A549 (cell line): Measurements from ENCODE around the gene NYAP2. TPM values are rescaled to one million over a fixed set of nuclear protein-coding genes. Genes with fewer than 3 reads are reported as not detected.

Experiments
- ATAC-seq, 2 experiments: fragments of 200-7000 bp in 1 of 2; fragments of >200 bp in 1 of 2; cut with Nextera tagmentation in 1 of 2; cut with Tn5 transposase in 1 of 2; 3 replicates each; pipeline versions ENCODE4 v1.8.0 to v1.9.1; 2018 to 2020; ENCODE audit warnings: mild to moderate bottlenecking in 1 of 2, moderate library complexity in 1 of 2
- CTCF ChIA-PET: fragments of 300-600 bp; sonication (Branson Sonifier 250); formaldehyde crosslinking; extraction: SDS; loops from one replicate; lab custom pipeline; 2021; ENCODE audit warnings: antibody characterized with exemption, inconsistent platforms; lab: Yijun Ruan, JAX
- POLR2A ChIA-PET: fragments of 350-600 bp; formaldehyde crosslinking; extraction: SDS; loops from one replicate; lab custom pipeline; 2021; ENCODE audit warnings: antibody characterized with exemption, inconsistent platforms; lab: Yijun Ruan, JAX
- DNase-seq, 2 experiments: peaks; one replicate each; pipeline versions ENCODE4 v3.0.0 to v3.0.0-alpha.2; 2011 to 2016; ENCODE audit warnings: low read depth in 1 of 2, low spot score in 1 of 2
- FAIRE-seq: peaks from 2 replicates; lab custom pipeline; 2011; peaks lifted over from hg19 to GRCh38; lab: Jason Lieb, UNC
- H3K27ac ChIP-seq, 2 experiments: fragments of >200 bp; sonication (Bioruptor Twin); formaldehyde crosslinking; 3 replicates each; pipeline ENCODE4 v1.5.1; 2016 to 2017
- H3K4me1 ChIP-seq: fragments of >200 bp; sonication (Bioruptor Twin); formaldehyde crosslinking; 3 replicates; pipeline ENCODE4 v1.6.1; 2016
- H3K4me2 ChIP-seq: fragments of >200 bp; sonication (Bioruptor Twin); formaldehyde crosslinking; 3 replicates; pipeline ENCODE4 v1.6.1; 2016
- H3K4me3 ChIP-seq: fragments of >200 bp; sonication (Bioruptor Twin); formaldehyde crosslinking; 3 replicates; pipeline ENCODE4 v1.5.1; 2016
- H3K9me3 ChIP-seq: fragments of >200 bp; sonication (Bioruptor Twin); formaldehyde crosslinking; 3 replicates; pipeline ENCODE4 v1.6.1; 2016
- CHD2 ChIP-seq: fragments of 150-350 bp; IDR thresholded peaks from 2 replicates; pipeline ENCODE4 v1.6.1; 2014; ENCODE audit warnings: low read length; ENCODE audit not compliant: partially characterized antibody
- EHMT2 ChIP-seq: fragments of 200-600 bp; sonication (generic); IDR thresholded peaks from 2 replicates; pipeline ENCODE4 v1.6.1; 2016; ENCODE audit warnings: antibody characterized with exemption, low read depth, mild to moderate bottlenecking, moderate library complexity
- EP300 ChIP-seq, 2 experiments: fragments of >200 bp; sonication (Bioruptor Twin); formaldehyde crosslinking; IDR thresholded peaks; 2 replicates in 1 of 2; 3 replicates in 1 of 2; pipeline ENCODE4 v1.6.1; 2016 to 2017
- FOSL2 ChIP-seq, 2 experiments: fragments of 450-650 bp in 1 of 2; fragments of >200 bp in 1 of 2; sonication (Bioruptor Twin) in 1 of 2; formaldehyde crosslinking; IDR thresholded peaks; 2 replicates each; pipeline versions ENCODE4 v1.5.0 to v1.6.1; 2016 to 2020; ENCODE audit warnings: mild to moderate bottlenecking in 1 of 2, moderate library complexity in 1 of 2
- FOXS1 ChIP-seq: fragments of 250-450 bp; sonication (Bioruptor Pico); IDR thresholded peaks from 2 replicates; pipeline ENCODE4 v1.5.0; 2020; ENCODE audit warnings: mild to moderate bottlenecking, moderate library complexity
- HOXB13 ChIP-seq: fragments of 250-450 bp; sonication (Bioruptor Pico); IDR thresholded peaks from 2 replicates; pipeline ENCODE4 v1.5.0; 2020; ENCODE audit warnings: low read depth, mild to moderate bottlenecking, moderate library complexity
- KDM1A ChIP-seq: fragments of 200-600 bp; sonication (generic); IDR thresholded peaks from 2 replicates; pipeline ENCODE4 v1.6.1; 2016; ENCODE audit warnings: low read depth, mild to moderate bottlenecking
- MYC ChIP-seq: IDR thresholded peaks from 2 replicates; pipeline ENCODE4 v1.6.1; 2012; ENCODE audit warnings: mild to moderate bottlenecking, inconsistent platforms, low read length, improper control_type of control experiment, borderline replicate concordance
- POLR2AphosphoS2 ChIP-seq: conservative IDR thresholded peaks from 2 replicates; pipeline ENCODE4 v1.6.1; 2012; ENCODE audit warnings: low read length, improper control_type of control experiment, inconsistent platforms
- SMC3 ChIP-seq: fragments of >200 bp; sonication (Bioruptor Twin); formaldehyde crosslinking; IDR thresholded peaks from 3 replicates; pipeline ENCODE4 v1.6.1; 2018; ENCODE audit warnings: inconsistent platforms
- ZFP36 ChIP-seq: fragments of 450-650 bp; IDR thresholded peaks from 2 replicates; pipeline ENCODE4 v1.6.1; 2014; ENCODE audit warnings: borderline replicate concordance; ENCODE audit not compliant: partially characterized antibody
- ZSCAN20 ChIP-seq: fragments of 250-450 bp; sonication (Bioruptor Pico); IDR thresholded peaks from 2 replicates; pipeline ENCODE4 v1.8.0; 2022; ENCODE audit warnings: mild to moderate bottlenecking, moderate library complexity
- WGBS: methylation state at CpG from one replicate; pipeline ENCODE4 v1.1.6; 2017; ENCODE audit errors: missing lambda C conversion rate; 5-methylcytosine and 5-hydroxymethylcytosine counted together
- polyA plus RNA-seq, 4 experiments: library from polyadenylated mRNA; depleted of rRNA in 3 of 4; stranded (reverse); fragments of >200 nt; fragmentation: RNase III in 1 of 4; extraction: RNeasy Plus Mini Kit Qiagen cat#74134 plus additional on column Dnase treatment in 1 of 4; gene quantifications; 2 replicates in 3 of 4; 3 replicates in 1 of 4; pipeline ENCODE4 v1.2.3, GENCODE V29; 2011 to 2017
- TF ChIP-seq, protein P1 (sequence below): fragments of >200 bp; sonication (Bioruptor Twin); formaldehyde crosslinking; IDR thresholded peaks from 2 replicates; pipeline ENCODE4 v1.6.1; 2016
- TF ChIP-seq, protein P2 (sequence below): IDR thresholded peaks from 2 replicates; pipeline ENCODE4 v1.6.1; 2012
- TF ChIP-seq, protein P3 (sequence below): IDR thresholded peaks from 2 replicates; pipeline ENCODE4 v1.6.1; 2012
- TF ChIP-seq, protein P4 (sequence below): fragments of 250-450 bp; sonication (Bioruptor Pico); IDR thresholded peaks from 2 replicates; pipeline ENCODE4 v1.5.0; 2021; ENCODE audit warnings: mild to moderate bottlenecking, moderate library complexity, borderline replicate concordance
- TF ChIP-seq, protein P5 (sequence below): fragments of 250-450 bp; sonication (Bioruptor Pico); IDR thresholded peaks from 2 replicates; pipeline ENCODE4 v1.5.0; 2020; ENCODE audit warnings: low read depth, mild to moderate bottlenecking, moderate library complexity

Gene NYAP2
- polyA plus RNA-seq, 2 of the 4 experiments (the other 2 are of a cell fraction), result 0.01 TPM; not detected in 1

DNA sequence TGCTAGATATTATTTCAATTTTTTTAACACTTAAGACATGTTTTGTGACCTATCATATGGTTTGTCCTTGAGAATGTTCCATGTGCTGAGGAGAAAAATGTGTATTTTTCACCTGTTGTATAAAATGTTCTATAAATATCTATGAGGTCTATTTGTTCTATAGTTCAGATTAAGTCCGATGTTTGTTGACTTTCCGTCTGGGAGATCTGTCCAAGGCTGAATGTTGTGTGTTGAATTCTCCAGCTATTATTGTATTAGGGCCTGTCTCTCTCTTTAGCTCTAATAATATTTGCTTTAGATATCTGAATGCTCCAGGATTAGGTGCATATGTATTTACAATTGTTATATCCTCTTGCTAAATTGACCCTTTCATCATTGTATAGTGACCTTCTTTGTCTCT is 144.1 kb downstream of the NYAP2 start:
- DNase-seq (no peak), ATAC-seq (no peak), FAIRE-seq (no peak)
- Histone ChIP-seq H3K4me2 (no peak overlapping the region), H3K4me3 (no peak overlapping the region), H3K27ac (no peak overlapping the region), H3K4me1 (no peaks in the 10 kb centered on the region), H3K9me3 (peaks cover 6% of the 10 kb centered on the region; the same call in 1 of the 3 replicates)
- ChIA-PET POLR2A (no interaction called here), CTCF (no interaction called here)
- WGBS, result 28% methylated on average over 2 of the region's 2 CpGs
- TF ChIP-seq, protein P1, sequence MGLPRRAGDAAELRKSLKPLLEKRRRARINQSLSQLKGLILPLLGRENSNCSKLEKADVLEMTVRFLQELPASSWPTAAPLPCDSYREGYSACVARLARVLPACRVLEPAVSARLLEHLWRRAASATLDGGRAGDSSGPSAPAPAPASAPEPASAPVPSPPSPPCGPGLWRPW, result no peak
- no peak for TF ChIP-seq KDM1A
- TF ChIP-seq HOXB13 (CRISPR knock-in tag), result no peak
- TF ChIP-seq SMC3, result no peak
- TF ChIP-seq, protein P2, sequence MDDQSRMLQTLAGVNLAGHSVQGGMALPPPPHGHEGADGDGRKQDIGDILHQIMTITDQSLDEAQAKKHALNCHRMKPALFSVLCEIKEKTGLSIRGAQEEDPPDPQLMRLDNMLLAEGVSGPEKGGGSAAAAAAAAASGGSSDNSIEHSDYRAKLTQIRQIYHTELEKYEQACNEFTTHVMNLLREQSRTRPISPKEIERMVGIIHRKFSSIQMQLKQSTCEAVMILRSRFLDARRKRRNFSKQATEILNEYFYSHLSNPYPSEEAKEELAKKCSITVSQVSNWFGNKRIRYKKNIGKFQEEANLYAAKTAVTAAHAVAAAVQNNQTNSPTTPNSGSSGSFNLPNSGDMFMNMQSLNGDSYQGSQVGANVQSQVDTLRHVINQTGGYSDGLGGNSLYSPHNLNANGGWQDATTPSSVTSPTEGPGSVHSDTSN, result no peak
- no peak for TF ChIP-seq EHMT2
- TF ChIP-seq CHD2, result no peak
- TF ChIP-seq FOXS1 (CRISPR knock-in tag), result no peak
- TF ChIP-seq POLR2AphosphoS2, result no peak
- TF ChIP-seq, protein P3, sequence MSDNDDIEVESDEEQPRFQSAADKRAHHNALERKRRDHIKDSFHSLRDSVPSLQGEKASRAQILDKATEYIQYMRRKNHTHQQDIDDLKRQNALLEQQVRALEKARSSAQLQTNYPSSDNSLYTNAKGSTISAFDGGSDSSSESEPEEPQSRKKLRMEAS, result no peak
- TF ChIP-seq EP300 (IDR thresholded peaks at IDR 0.05), result no peak
- TF ChIP-seq ZFP36, result no peak
- TF ChIP-seq, protein P4, sequence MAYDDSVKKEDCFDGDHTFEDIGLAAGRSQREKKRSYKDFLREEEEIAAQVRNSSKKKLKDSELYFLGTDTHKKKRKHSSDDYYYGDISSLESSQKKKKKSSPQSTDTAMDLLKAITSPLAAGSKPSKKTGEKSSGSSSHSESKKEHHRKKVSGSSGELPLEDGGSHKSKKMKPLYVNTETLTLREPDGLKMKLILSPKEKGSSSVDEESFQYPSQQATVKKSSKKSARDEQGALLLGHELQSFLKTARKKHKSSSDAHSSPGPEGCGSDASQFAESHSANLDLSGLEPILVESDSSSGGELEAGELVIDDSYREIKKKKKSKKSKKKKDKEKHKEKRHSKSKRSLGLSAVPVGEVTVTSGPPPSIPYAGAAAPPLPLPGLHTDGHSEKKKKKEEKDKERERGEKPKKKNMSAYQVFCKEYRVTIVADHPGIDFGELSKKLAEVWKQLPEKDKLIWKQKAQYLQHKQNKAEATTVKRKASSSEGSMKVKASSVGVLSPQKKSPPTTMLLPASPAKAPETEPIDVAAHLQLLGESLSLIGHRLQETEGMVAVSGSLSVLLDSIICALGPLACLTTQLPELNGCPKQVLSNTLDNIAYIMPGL (CRISPR knock-in tag), result no peak
- TF ChIP-seq ZSCAN20 (CRISPR knock-in tag), result no peak
- TF ChIP-seq FOSL2 (IDR thresholded peaks at IDR 0.05), result no peak
- no peak for TF ChIP-seq FOSL2 (CRISPR knock-in tag; IDR thresholded peaks at IDR 0.05)
- no peak for TF ChIP-seq MYC

DNA sequence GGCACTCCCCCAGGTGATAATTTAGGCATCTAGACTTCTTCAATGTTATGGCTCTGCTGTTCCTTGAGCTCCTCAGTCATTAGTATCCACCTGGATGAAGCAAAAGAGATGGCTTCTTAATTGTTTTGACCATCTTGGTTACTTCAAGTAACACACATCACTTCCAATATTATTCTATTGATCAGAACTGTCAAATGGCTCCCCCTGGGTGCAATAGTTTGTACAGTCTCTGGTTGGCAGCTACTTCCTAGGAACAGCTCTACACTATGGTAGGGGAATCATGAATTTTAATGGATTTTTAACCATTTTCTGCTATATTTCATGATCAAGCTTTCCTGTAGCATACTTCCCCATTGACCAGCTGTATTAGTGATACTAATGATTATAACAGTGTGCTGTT is 157.0 kb downstream of the NYAP2 start:
- Histone ChIP-seq H3K4me3 (no peak overlapping the region), H3K27ac (no peak overlapping the region), H3K4me1 (no peaks in the 10 kb centered on the region), H3K9me3 (no peaks in the 10 kb centered on the region), H3K4me2 (no peak overlapping the region)
- DNase-seq, result no peak
- TF ChIP-seq KDM1A, result no peak
- ChIA-PET CTCF (no interaction called here), POLR2A (no interaction called here)
- ATAC-seq, result no peak
- FAIRE-seq, result no peak

DNA sequence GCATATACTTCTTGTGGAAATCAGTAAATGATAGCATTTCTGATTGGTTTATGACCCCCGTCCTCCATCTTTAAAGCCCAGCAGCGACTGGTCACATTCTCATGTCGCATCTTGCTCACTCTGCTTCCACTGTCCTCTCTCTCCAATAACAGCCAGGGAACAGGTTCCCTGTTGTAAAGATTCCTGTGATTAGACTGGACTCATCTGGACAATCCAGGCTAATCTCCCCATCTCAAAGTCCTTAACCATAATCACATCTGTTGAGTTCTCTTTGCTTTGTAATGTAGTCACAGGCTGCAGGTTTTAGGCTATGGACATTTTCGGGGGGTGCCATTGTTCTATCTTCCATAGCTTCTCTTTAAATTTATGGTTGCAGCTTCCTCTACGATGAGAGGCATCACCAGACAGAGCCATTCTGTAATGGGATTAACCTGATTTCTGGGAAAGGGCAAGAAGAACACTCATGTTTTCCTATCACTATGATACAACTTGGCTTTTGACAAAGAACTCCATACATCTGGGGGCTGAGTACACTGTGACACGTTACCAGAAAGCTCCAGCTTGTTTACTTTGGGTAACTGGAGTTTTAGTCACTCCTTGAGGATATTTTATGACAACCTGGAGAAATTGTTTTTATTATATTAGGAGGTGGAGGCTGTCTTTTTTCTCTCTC is 159.0 kb downstream of the NYAP2 start:
- H3K27ac ChIP-seq, result no peak overlapping the region
- CTCF ChIA-PET, result no interaction called here
- DNase-seq (no peak), FAIRE-seq (no peak)
- 9% methylated on average over 6 of the region's 6 CpGs for WGBS
- H3K4me1 ChIP-seq, result no peaks in the 10 kb centered on the region
- H3K9me3 ChIP-seq, result no peaks in the 10 kb centered on the region
- TF ChIP-seq, protein P5, sequence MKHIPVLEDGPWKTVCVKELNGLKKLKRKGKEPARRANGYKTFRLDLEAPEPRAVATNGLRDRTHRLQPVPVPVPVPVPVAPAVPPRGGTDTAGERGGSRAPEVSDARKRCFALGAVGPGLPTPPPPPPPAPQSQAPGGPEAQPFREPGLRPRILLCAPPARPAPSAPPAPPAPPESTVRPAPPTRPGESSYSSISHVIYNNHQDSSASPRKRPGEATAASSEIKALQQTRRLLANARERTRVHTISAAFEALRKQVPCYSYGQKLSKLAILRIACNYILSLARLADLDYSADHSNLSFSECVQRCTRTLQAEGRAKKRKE (CRISPR knock-in tag), result no peak
- TF ChIP-seq CHD2, result no peak
- TF ChIP-seq, all 56 proteins: peak for 0
- ATAC-seq, result no peak
- Histone ChIP-seq H3K4me2 (no peak overlapping the region), H3K4me3 (no peak overlapping the region)
- POLR2A ChIA-PET, result no interaction called here
